ENCODE data around the gene NDOR1. TPM values are rescaled to one million over a fixed set of nuclear protein-coding genes. Genes with fewer than 3 reads are reported as not detected.

NDOR1 gene
- total RNA-seq, 6 experiments from 2014 or later = 13.1 to 17.3 (median 16.6) TPM

GRCh38 chr9:137169896-137170358, 35.6 kb upstream of the NDOR1 start, which contains the start of gene LRRC26:
Gene LRRC26, minus strand, starts transcription at chr9:137170051. Its CDS starts 108 bp downstream, at chr9:137169943.
- Mint-ChIP-seq H3K4me3 (no peak within 1 kb of the TSS), H3K9me3 (no peaks in the 10 kb centered on the region), H3K4me1 (ENCODE audit: low read depth) (no peaks in the 10 kb centered on the region), H3K36me3 (ENCODE audit: low read depth) (no peaks in the 10 kb centered on the region), H3K27ac (no peak within 1 kb of the TSS), H3K27me3 (ENCODE audit: insufficient read depth) (peaks cover 15% of the 10 kb centered on the region)
- no peak for DNase-seq
- no peak for TF ChIP-seq CTCF (IDR thresholded peaks at IDR 0.05)

- no peak overlapping the region for H3K4me3 Mint-ChIP-seq
Measured at GRCh38 chr9:137170486-137171148, 34.9 kb upstream of the NDOR1 start.

GRCh38 chr9:137171149-137171900, 34.2 kb upstream of the NDOR1 start:
- Mint-ChIP-seq H3K4me3 (no peak overlapping the region), H3K27me3 (ENCODE audit: insufficient read depth) (peaks cover 12% of the 10 kb centered on the region), H3K36me3 (ENCODE audit: low read depth) (no peaks in the 10 kb centered on the region), H3K4me1 (ENCODE audit: low read depth) (no peaks in the 10 kb centered on the region), H3K9me3 (no peaks in the 10 kb centered on the region), H3K27ac (no peak overlapping the region)
- TF ChIP-seq CTCF (IDR thresholded peaks at IDR 0.05) = no peak
- DNase-seq = no peak

More at GRCh38 chr9:137170486-137171148, 34.9 kb upstream of the NDOR1 start:
- Mint-ChIP-seq H3K27ac (no peak overlapping the region), H3K9me3 (no peaks in the 10 kb centered on the region), H3K4me1 (ENCODE audit: low read depth) (no peaks in the 10 kb centered on the region), H3K36me3 (ENCODE audit: low read depth) (no peaks in the 10 kb centered on the region), H3K27me3 (ENCODE audit: insufficient read depth) (peaks cover 12% of the 10 kb centered on the region)
- no peak for DNase-seq
- no peak for TF ChIP-seq CTCF (IDR thresholded peaks at IDR 0.05)

GRCh38 chr9:137172901-137173795, 32.4 kb upstream of the NDOR1 start:
- H3K36me3 Mint-ChIP-seq (ENCODE audit: low read depth) = no peaks in the 10 kb centered on the region
- no peak overlapping the region for H3K27ac Mint-ChIP-seq
- H3K4me1 Mint-ChIP-seq (ENCODE audit: low read depth) = peaks cover 2% of the 10 kb centered on the region; the same call in 1 of the 2 replicates

More at GRCh38 chr9:137172901-137173795, 32.4 kb upstream of the NDOR1 start:
- no peak for DNase-seq
- Mint-ChIP-seq H3K9me3 (no peaks in the 10 kb centered on the region), H3K27me3 (ENCODE audit: insufficient read depth) (peaks cover 7% of the 10 kb centered on the region), H3K4me3 (no peak overlapping the region)
- no peak for TF ChIP-seq CTCF (IDR thresholded peaks at IDR 0.05)
